OCI-LY1 (cell line): ENCODE measurements around the gene SRMS.

Source experiments
- EZH2 ChIP-seq: fragments of 200-600 bp; sonication (generic), shearing (Covaris generic); IDR thresholded peaks from 2 replicates; pipeline ENCODE4 v1.8.0; 2017; ENCODE audit warnings: borderline replicate concordance, mixed run types, mild to moderate bottlenecking, antibody characterized with exemption, low read length, moderate library complexity, mixed read lengths
- TF ChIP-seq, protein P1 (sequence below): fragments of 200-600 bp; sonication (generic), shearing (Covaris generic); IDR thresholded peaks from 2 replicates; pipeline ENCODE4 v1.5.1; 2017; ENCODE audit warnings: mild to moderate bottlenecking, antibody characterized with exemption, low read length, moderate library complexity, mixed read lengths

GRCh38 chr20:63578224-63579016, 30.9 kb upstream of the SRMS start:
- TF ChIP-seq EZH2: no peak
- TF ChIP-seq, protein P1, sequence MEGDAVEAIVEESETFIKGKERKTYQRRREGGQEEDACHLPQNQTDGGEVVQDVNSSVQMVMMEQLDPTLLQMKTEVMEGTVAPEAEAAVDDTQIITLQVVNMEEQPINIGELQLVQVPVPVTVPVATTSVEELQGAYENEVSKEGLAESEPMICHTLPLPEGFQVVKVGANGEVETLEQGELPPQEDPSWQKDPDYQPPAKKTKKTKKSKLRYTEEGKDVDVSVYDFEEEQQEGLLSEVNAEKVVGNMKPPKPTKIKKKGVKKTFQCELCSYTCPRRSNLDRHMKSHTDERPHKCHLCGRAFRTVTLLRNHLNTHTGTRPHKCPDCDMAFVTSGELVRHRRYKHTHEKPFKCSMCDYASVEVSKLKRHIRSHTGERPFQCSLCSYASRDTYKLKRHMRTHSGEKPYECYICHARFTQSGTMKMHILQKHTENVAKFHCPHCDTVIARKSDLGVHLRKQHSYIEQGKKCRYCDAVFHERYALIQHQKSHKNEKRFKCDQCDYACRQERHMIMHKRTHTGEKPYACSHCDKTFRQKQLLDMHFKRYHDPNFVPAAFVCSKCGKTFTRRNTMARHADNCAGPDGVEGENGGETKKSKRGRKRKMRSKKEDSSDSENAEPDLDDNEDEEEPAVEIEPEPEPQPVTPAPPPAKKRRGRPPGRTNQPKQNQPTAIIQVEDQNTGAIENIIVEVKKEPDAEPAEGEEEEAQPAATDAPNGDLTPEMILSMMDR: peak; percentile 48
